Activated CD4-positive, alpha-beta T cell treated with anti-CD3 and anti-CD28 coated beads, Interleukin-2, amount 10 ng/mL, durations not matched to agents 7 days and 5 days (primary cell): ENCODE data around the gene ITM2B. TPM values are rescaled to one million over a fixed set of nuclear protein-coding genes. Genes with fewer than 3 reads are reported as not detected.
A peak's percentile ranks its signal among the peaks of the same experiment; 100 is the strongest.

Source experiments
- CTCF ChIA-PET: fragments of 350-600 bp; sonication (Branson Sonifier 250); formaldehyde crosslinking; loops from one replicate; lab custom pipeline; 2021; ENCODE audit warnings: antibody characterized with exemption; lab: Charles Lee
- POLR2A ChIA-PET: fragments of 350-600 bp; sonication (Branson Sonifier 250); formaldehyde crosslinking; loops from one replicate; lab custom pipeline; 2021; ENCODE audit warnings: antibody characterized with exemption; lab: Charles Lee
- DNase-seq: peaks from one replicate; pipeline ENCODE4 v3.0.0-alpha.2; 2020
- H3K27ac Mint-ChIP-seq: one replicate; pipeline ENCODE4 v1.8.0; 2021; ENCODE audit warnings: mild to moderate bottlenecking, moderate library complexity, mixed read lengths
- H3K27me3 Mint-ChIP-seq: one replicate; pipeline ENCODE4 v1.8.0; 2021; ENCODE audit warnings: mixed read lengths
- H3K36me3 Mint-ChIP-seq: one replicate; pipeline ENCODE4 v1.8.0; 2021; ENCODE audit warnings: low read depth, mixed read lengths
- H3K4me1 Mint-ChIP-seq: one replicate; pipeline ENCODE4 v1.8.0; 2021; ENCODE audit warnings: mixed read lengths
- H3K4me3 Mint-ChIP-seq: one replicate; pipeline ENCODE4 v1.8.0; 2021; ENCODE audit warnings: mild to moderate bottlenecking, moderate library complexity, mixed read lengths
- H3K9me3 Mint-ChIP-seq: one replicate; pipeline ENCODE4 v1.8.0; 2021; ENCODE audit warnings: mixed read lengths
- total RNA-seq, 2 experiments: library from RNA; stranded (reverse); gene quantifications; one replicate each; pipeline ENCODE4 v1.2.3, GENCODE V29; 2021

Gene ITM2B
- total RNA-seq, 2 experiments from 2014 or later: 259 to 317 TPM

GRCh38 chr13:48249018-48249417 lies 16.0 kb downstream of the ITM2B start:
- H3K4me3 Mint-ChIP-seq: no peak overlapping the region
- POLR2A ChIA-PET: no interaction called here
- H3K27ac Mint-ChIP-seq: no peak overlapping the region
- H3K9me3 Mint-ChIP-seq: no peaks in the 10 kb centered on the region
- peaks cover 29% of the 10 kb centered on the region for H3K36me3 Mint-ChIP-seq
- CTCF ChIA-PET: no interaction called here
- DNase-seq: no peak
- no peaks in the 10 kb centered on the region for H3K27me3 Mint-ChIP-seq
- H3K4me1 Mint-ChIP-seq: peaks cover 12% of the 10 kb centered on the region

GRCh38 chr13:48251611-48252081 lies 18.6 kb downstream of the ITM2B start:
- Mint-ChIP-seq H3K4me3 (no peak overlapping the region), H3K27ac (no peak overlapping the region), H3K4me1 (peaks cover 9% of the 10 kb centered on the region), H3K36me3 (peaks cover 48% of the 10 kb centered on the region), H3K27me3 (no peaks in the 10 kb centered on the region), H3K9me3 (no peaks in the 10 kb centered on the region)
- POLR2A ChIA-PET: no interaction called here
- CTCF ChIA-PET: no interaction called here
- no peak for DNase-seq

GRCh38 chr13:48252176-48252575 lies 19.2 kb downstream of the ITM2B start:
- H3K27ac Mint-ChIP-seq: no peak overlapping the region
- H3K4me3 Mint-ChIP-seq: no peak overlapping the region
- DNase-seq: no peak
- H3K27me3 Mint-ChIP-seq: no peaks in the 10 kb centered on the region
- H3K36me3 Mint-ChIP-seq: peaks cover 50% of the 10 kb centered on the region
- POLR2A ChIA-PET: no interaction called here
- H3K4me1 Mint-ChIP-seq: peaks cover 9% of the 10 kb centered on the region
- CTCF ChIA-PET: interaction anchor here (0.7 kb wide), 1 partner anchor 330 kb away, joined by 3 read pairs; no protein-coding TSS in a partner anchor
- no peaks in the 10 kb centered on the region for H3K9me3 Mint-ChIP-seq

- H3K4me1 Mint-ChIP-seq: peaks cover 7% of the 10 kb centered on the region
These were observed 20.8 kb downstream of the ITM2B start for GRCh38 chr13:48253849-48254248.

GRCh38 chr13:48255090-48255489 lies 22.1 kb downstream of the ITM2B start:
- ChIA-PET CTCF (interaction anchor here (0.6 to 1.3 kb wide), 3 partner anchors 19 to 586 kb away, joined by 3 to 4 read pairs (median 3); partner anchors contain the start of gene ITM2B), POLR2A (no interaction called here)
- DNase-seq: no peak
- H3K4me3 Mint-ChIP-seq: no peak overlapping the region
- H3K27ac Mint-ChIP-seq: no peak overlapping the region
- peaks cover 63% of the 10 kb centered on the region for H3K36me3 Mint-ChIP-seq
- H3K9me3 Mint-ChIP-seq: no peaks in the 10 kb centered on the region
- no peaks in the 10 kb centered on the region for H3K27me3 Mint-ChIP-seq
- peaks cover 3% of the 10 kb centered on the region for H3K4me1 Mint-ChIP-seq

More at GRCh38 chr13:48253849-48254248, 20.8 kb downstream of the ITM2B start:
- Mint-ChIP-seq H3K9me3 (no peaks in the 10 kb centered on the region), H3K36me3 (peaks cover 56% of the 10 kb centered on the region), H3K27me3 (no peaks in the 10 kb centered on the region), H3K4me3 (no peak overlapping the region), H3K27ac (no peak overlapping the region)
- ChIA-PET POLR2A (no interaction called here), CTCF (interaction anchor here (0.7 kb wide), 1 partner anchor 216 kb away, joined by 3 read pairs; no protein-coding TSS in a partner anchor)
- no peak for DNase-seq

- peaks cover 65% of the 10 kb centered on the region for H3K36me3 Mint-ChIP-seq
- no peak overlapping the region for H3K27ac Mint-ChIP-seq
- peaks cover 3% of the 10 kb centered on the region for H3K4me1 Mint-ChIP-seq
- DNase-seq: no peak
- CTCF ChIA-PET: interaction anchor here (1.1 to 1.3 kb wide), 3 partner anchors 9 to 24 kb away, joined by 3 to 4 read pairs (median 3); partner anchors contain the start of gene ITM2B
- H3K9me3 Mint-ChIP-seq: no peaks in the 10 kb centered on the region
- POLR2A ChIA-PET: no interaction called here
- H3K4me3 Mint-ChIP-seq: no peak overlapping the region
- H3K27me3 Mint-ChIP-seq: no peaks in the 10 kb centered on the region
These were observed 22.9 kb downstream of the ITM2B start for GRCh38 chr13:48255954-48256353.

- ChIA-PET CTCF (interaction anchor here (1.0 kb wide), 1 partner anchor 44 kb away, joined by 3 read pairs; no protein-coding TSS in a partner anchor), POLR2A (no interaction called here)
- Mint-ChIP-seq H3K4me3 (no peak overlapping the region), H3K27ac (no peak overlapping the region), H3K9me3 (no peaks in the 10 kb centered on the region), H3K36me3 (peaks cover 74% of the 10 kb centered on the region), H3K27me3 (no peaks in the 10 kb centered on the region), H3K4me1 (peaks cover 3% of the 10 kb centered on the region)
- DNase-seq: no peak
These were observed 25.0 kb downstream of the ITM2B start for GRCh38 chr13:48258002-48258401.

GRCh38 chr13:48258430-48258829 lies 25.4 kb downstream of the ITM2B start:
- peaks cover 78% of the 10 kb centered on the region for H3K36me3 Mint-ChIP-seq
- no peak overlapping the region for H3K27ac Mint-ChIP-seq
- DNase-seq: no peak
- POLR2A ChIA-PET: no interaction called here
- H3K9me3 Mint-ChIP-seq: no peaks in the 10 kb centered on the region
- H3K4me3 Mint-ChIP-seq: no peak overlapping the region
- CTCF ChIA-PET: no interaction called here
- no peaks in the 10 kb centered on the region for H3K27me3 Mint-ChIP-seq
- peaks cover 3% of the 10 kb centered on the region for H3K4me1 Mint-ChIP-seq

GRCh38 chr13:48260970-48261369 lies 28.0 kb downstream of the ITM2B start:
- no peak overlapping the region for H3K27ac Mint-ChIP-seq

GRCh38 chr13:48263196-48263595 lies 30.2 kb downstream of the ITM2B start:
- Mint-ChIP-seq H3K9me3 (no peaks in the 10 kb centered on the region), H3K4me3 (no peak overlapping the region), H3K27ac (no peak overlapping the region), H3K36me3 (peaks cover 75% of the 10 kb centered on the region), H3K27me3 (no peaks in the 10 kb centered on the region), H3K4me1 (peaks cover 24% of the 10 kb centered on the region)
- ChIA-PET POLR2A (interaction anchor here (0.7 kb wide), 1 partner anchor 146 kb away, joined by 5 read pairs; no protein-coding TSS in a partner anchor), CTCF (interaction anchor here (1.3 kb wide), 1 partner anchor 23 kb away, joined by 3 read pairs; no protein-coding TSS in a partner anchor)
- no peak for DNase-seq

More at GRCh38 chr13:48260970-48261369, 28.0 kb downstream of the ITM2B start:
- CTCF ChIA-PET: no interaction called here
- POLR2A ChIA-PET: no interaction called here
- Mint-ChIP-seq H3K4me3 (no peak overlapping the region), H3K27me3 (no peaks in the 10 kb centered on the region), H3K4me1 (peaks cover 20% of the 10 kb centered on the region), H3K36me3 (peaks cover 74% of the 10 kb centered on the region), H3K9me3 (no peaks in the 10 kb centered on the region)
- DNase-seq: no peak

GRCh38 chr13:48264058-48264457 lies 31.1 kb downstream of the ITM2B start:
- peaks cover 24% of the 10 kb centered on the region for H3K4me1 Mint-ChIP-seq
- H3K36me3 Mint-ChIP-seq: peaks cover 74% of the 10 kb centered on the region
- no peak for DNase-seq
- CTCF ChIA-PET: interaction anchor here (1.3 kb wide), 1 partner anchor 22 kb away, joined by 3 read pairs; no protein-coding TSS in a partner anchor
- no peaks in the 10 kb centered on the region for H3K27me3 Mint-ChIP-seq
- H3K4me3 Mint-ChIP-seq: no peak overlapping the region
- H3K27ac Mint-ChIP-seq: peak overlapping the region; percentile 0
- H3K9me3 Mint-ChIP-seq: no peaks in the 10 kb centered on the region
- POLR2A ChIA-PET: interaction anchor here (0.7 kb wide), 1 partner anchor 147 kb away, joined by 5 read pairs; no protein-coding TSS in a partner anchor

- no peaks in the 10 kb centered on the region for H3K9me3 Mint-ChIP-seq
- H3K27me3 Mint-ChIP-seq: no peaks in the 10 kb centered on the region
- POLR2A ChIA-PET: no interaction called here
- peaks cover 73% of the 10 kb centered on the region for H3K36me3 Mint-ChIP-seq
- peak overlapping the region; percentile 25 for H3K4me3 Mint-ChIP-seq
- DNase-seq: peak; percentile 25
- H3K27ac Mint-ChIP-seq: peak overlapping the region; percentile 22
- CTCF ChIA-PET: no interaction called here
- H3K4me1 Mint-ChIP-seq: peaks cover 24% of the 10 kb centered on the region
These were observed 32.3 kb downstream of the ITM2B start for GRCh38 chr13:48265217-48265815.

- ChIA-PET POLR2A (no interaction called here), CTCF (no interaction called here)
- Mint-ChIP-seq H3K36me3 (peaks cover 69% of the 10 kb centered on the region), H3K4me1 (peaks cover 24% of the 10 kb centered on the region), H3K4me3 (no peak overlapping the region), H3K9me3 (no peaks in the 10 kb centered on the region), H3K27me3 (no peaks in the 10 kb centered on the region), H3K27ac (no peak overlapping the region)
- DNase-seq: no peak
These were observed 33.1 kb downstream of the ITM2B start for GRCh38 chr13:48266150-48266549.
